ENCODE results near the gene LHPP. TPM values are rescaled to one million over a fixed set of nuclear protein-coding genes. Genes with fewer than 3 reads are reported as not detected.

LHPP gene
- total RNA-seq, 1 donor from 2014 or later, result 8.6 TPM

DNA sequence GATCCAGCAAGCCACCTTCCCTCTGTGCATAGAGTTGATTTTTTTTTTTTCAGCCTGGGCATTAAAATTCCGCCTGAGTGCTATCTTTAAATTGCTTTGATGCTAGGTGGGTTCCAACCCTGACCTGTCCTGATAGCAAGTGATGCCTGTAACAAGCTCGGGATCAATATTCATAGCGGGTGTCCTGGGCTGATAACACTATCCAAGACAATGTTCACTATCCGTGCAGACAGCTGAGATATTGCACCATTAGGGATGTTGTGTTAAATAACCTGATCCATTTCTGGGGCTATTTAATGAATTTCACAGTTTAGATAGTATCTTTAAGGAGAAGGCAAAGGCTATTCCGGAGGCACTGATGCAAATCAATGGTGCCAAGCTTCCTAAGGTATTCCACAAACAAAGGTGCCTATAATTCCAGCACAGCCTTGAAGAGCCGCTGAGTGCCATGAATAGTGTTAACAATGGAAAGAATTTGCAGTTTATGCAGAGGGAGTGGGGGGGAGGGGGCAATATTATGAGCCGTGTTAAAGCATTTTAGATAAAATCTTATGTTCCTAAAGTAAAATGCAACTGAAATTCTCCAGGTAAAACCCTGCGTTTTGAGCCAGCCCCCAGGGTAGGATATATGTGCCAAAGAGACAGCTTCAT lies 7.5 kb upstream of the LHPP start:
- H3K4me1 Mint-ChIP-seq, result peaks cover 7% of the 10 kb centered on the region
- H3K4me3 Mint-ChIP-seq, result no peak overlapping the region
- H3K36me3 Mint-ChIP-seq (ENCODE audit: low read depth), result no peaks in the 10 kb centered on the region
- intact Hi-C loops (cut with micrococcal nuclease), result no loop called here
- DNase-seq, result no peak
- no peak overlapping the region for H3K27ac Mint-ChIP-seq
- H3K27me3 Mint-ChIP-seq, result peaks cover 69% of the 10 kb centered on the region
- no peaks in the 10 kb centered on the region for H3K9me3 Mint-ChIP-seq

DNA sequence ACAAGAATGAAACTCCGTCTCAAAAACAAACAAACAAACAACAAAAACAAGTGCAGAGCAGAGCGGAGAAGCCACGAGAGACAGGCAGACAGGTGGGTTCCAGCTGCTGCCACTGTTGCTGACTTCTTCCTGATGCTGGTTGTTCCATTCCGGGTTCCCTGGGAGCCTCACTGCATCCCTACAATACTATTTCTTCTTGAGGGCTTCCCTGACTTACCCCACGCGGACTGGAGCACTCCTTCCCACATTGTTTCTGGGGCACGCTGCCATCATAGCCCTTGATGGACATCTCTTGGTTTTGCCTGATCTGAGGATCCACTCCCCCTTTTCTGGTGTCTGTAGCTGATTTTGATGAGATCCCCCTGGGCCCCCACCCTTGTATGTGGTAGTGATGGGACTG lies 6.2 kb upstream of the LHPP start:
- Mint-ChIP-seq H3K4me3 (no peak overlapping the region), H3K27ac (no peak overlapping the region), H3K4me1 (peaks cover under 1% of the 10 kb centered on the region), H3K27me3 (peaks cover 62% of the 10 kb centered on the region), H3K36me3 (ENCODE audit: low read depth) (no peaks in the 10 kb centered on the region), H3K9me3 (no peaks in the 10 kb centered on the region)
- intact Hi-C loops (cut with micrococcal nuclease), result no loop called here
- DNase-seq, result no peak

DNA sequence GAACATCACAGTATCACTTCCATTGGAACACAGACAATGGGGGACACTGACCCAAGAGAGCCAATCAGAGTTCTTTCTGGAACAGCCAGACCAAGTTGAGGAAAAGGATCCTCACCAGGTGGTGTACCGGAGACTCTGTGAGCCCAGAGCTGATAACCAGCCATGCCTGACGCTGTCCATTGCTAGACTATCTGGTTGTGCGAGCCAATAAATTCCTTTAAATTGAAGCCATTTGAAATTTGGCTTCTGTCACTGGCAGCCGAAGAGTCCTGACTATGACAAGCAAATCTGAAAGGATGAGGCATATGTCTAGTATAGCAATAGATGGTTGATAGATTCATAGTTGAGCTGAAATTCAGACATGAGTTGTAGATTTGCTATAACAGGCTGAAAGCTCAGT lies 3.1 kb upstream of the LHPP start:
- DNase-seq, result no peak
- Mint-ChIP-seq H3K4me1 (peaks cover 7% of the 10 kb centered on the region), H3K9me3 (peaks cover 4% of the 10 kb centered on the region), H3K36me3 (ENCODE audit: low read depth) (peaks cover 2% of the 10 kb centered on the region), H3K4me3 (no peak overlapping the region), H3K27ac (no peak overlapping the region), H3K27me3 (peaks cover 35% of the 10 kb centered on the region)
- intact Hi-C loops (cut with micrococcal nuclease), result no loop called here

DNA sequence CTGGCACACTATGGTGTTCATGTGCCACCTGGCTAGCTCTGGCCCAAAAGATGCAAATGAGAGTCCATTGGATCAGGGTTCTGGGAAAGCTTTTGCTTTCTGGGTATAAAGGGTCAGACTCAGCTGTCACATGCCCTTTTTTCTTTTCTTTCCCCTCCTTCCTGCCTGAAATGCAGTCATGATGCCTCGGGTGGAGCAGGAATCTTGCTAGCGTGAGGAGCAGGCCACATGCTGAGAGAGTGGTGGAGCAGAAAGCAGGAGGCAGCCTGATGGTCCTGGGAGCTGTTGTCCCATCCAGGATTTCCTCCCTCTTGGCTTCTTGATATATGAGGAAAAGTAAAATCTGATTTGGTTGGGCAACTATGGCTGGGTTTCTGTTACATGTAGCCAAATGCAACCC lies 2.7 kb upstream of the LHPP start:
- H3K27me3 Mint-ChIP-seq, result peaks cover 31% of the 10 kb centered on the region
- intact Hi-C loops (cut with micrococcal nuclease), result no loop called here
- DNase-seq, result no peak
- H3K4me3 Mint-ChIP-seq, result no peak overlapping the region
- no peak overlapping the region for H3K27ac Mint-ChIP-seq
- peaks cover 7% of the 10 kb centered on the region for H3K4me1 Mint-ChIP-seq
- peaks cover 4% of the 10 kb centered on the region for H3K9me3 Mint-ChIP-seq
- H3K36me3 Mint-ChIP-seq (ENCODE audit: low read depth), result peaks cover 2% of the 10 kb centered on the region

DNA sequence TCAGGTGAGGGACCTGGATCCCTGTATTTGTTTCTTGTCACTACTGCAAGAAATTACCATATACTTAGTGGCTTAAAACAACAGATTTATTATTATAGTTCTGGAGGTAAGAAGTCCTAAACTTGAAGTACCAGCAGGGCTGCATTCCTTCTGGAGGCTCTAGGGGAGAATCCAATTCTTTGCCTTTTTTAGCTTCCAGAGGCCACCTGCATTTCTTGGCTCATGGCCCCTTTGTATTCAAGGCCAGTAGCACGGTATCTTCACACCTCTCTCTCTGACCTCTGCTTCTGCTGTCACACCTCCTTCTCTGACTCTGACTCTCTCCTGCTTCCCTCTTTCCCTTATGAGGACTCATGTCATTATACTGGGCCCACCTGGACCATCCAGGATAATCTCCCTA lies 2.2 kb upstream of the LHPP start:
- no peak for DNase-seq
- Mint-ChIP-seq H3K27ac (no peak overlapping the region), H3K4me3 (no peak overlapping the region), H3K36me3 (ENCODE audit: low read depth) (peaks cover 2% of the 10 kb centered on the region), H3K9me3 (peaks cover 4% of the 10 kb centered on the region), H3K27me3 (peaks cover 27% of the 10 kb centered on the region), H3K4me1 (peaks cover 10% of the 10 kb centered on the region)
- intact Hi-C loops (cut with micrococcal nuclease), result no loop called here

DNA sequence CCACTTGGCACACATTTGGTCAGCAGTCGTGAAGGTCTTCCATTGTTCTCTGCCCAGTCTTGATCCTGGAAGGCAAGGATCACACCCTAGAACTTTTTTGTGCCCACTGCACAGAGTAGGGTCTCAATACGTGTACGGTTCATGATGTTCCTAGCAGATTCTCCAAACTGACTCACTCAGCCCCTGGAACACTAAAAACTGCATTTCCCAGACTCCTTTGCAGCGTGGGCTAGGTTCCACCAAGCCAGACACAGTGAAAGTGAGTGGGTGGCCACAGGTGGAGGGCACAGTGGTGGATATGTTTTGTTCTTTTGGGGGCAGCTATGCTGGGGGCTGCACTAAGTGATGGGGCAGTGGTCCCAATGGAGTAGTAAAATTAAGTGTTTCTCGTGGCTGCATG lies 1.5 kb upstream of the LHPP start:
- DNase-seq, result no peak
- Mint-ChIP-seq H3K4me3 (no peak overlapping the region), H3K9me3 (peaks cover 4% of the 10 kb centered on the region), H3K27me3 (peaks cover 21% of the 10 kb centered on the region), H3K27ac (no peak overlapping the region), H3K36me3 (ENCODE audit: low read depth) (peaks cover 2% of the 10 kb centered on the region), H3K4me1 (peaks cover 18% of the 10 kb centered on the region)
- intact Hi-C loops (cut with micrococcal nuclease), result loop anchor here (5.0 kb wide), 3 partner anchors 332 to 1308 kb away; partner anchors contain the start of genes BUB3 and EEF1AKMT2

DNA sequence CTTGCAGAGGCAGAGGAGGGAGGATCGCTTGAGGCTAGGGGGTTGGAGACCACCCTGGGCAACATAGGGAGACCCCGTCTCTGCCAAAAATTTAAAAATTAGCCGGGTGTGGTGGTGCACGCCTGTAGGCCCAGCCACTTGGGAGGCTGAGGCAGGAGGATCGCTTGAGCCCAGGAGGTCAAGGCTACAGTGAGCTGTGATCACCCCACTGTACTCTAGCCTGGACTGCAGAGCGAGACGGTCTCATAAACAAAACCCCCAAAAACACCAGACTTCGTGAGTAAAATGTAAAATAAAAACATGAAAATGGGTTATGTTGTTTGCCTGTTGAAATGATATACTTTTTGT lies 699 bp downstream of the LHPP start:
- intact Hi-C loops (cut with micrococcal nuclease), result loop anchor here (5.0 kb wide), 3 partner anchors 330 to 1310 kb away; partner anchors contain the start of genes BUB3 and EEF1AKMT2
- H3K4me3 Mint-ChIP-seq, result peak overlapping the region; percentile 77
- DNase-seq, result no peak
- peaks cover 2% of the 10 kb centered on the region for H3K36me3 Mint-ChIP-seq (ENCODE audit: low read depth)
- peaks cover 4% of the 10 kb centered on the region for H3K9me3 Mint-ChIP-seq
- H3K27ac Mint-ChIP-seq, result peak overlapping the region; percentile 73
- H3K4me1 Mint-ChIP-seq, result peaks cover 24% of the 10 kb centered on the region
- peaks cover 8% of the 10 kb centered on the region for H3K27me3 Mint-ChIP-seq

DNA sequence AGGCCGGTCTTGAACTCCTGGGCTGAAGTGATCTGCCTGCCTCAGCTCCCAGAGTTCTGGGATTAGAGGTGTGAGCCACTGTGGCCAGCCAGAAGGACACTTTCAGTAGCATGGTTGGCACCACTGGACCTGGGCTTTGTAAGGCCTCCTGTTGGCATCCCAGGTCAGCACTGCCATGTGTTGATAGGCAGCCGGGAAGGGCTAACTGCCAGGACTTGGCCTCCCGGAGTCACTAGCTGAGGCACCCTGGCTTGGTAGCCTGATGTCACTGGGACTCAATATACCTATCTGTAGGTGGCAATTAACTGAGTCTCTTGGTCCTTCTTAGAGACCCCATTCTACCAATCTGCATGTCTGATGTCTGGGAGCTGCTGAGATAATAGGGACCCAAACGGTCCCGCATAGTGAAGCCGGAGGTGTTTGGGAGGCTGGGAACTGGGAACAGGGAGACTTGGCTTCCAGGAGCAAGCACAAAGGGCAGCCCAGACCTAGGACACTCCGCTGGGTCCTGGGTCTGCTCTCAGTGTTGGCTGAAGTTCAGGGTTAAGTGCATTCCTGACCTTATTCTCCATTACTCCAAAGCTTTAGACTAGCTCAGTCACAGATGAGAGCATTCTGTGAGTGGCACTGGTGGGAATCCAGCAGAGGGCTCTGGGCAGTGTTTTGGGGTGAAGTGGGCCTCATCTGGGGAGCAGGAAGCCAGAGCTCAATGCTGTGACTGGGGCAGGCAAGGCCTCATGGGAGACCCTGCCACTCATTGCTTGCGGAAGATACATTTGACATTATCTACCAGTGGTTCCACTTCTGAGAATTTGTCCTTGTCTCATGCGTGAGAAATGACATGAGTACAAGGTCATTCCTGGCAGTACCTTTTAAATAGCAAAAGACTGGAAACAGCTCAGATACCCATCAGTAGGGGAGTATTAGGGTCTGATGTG lies 2.7 kb downstream of the LHPP start:
- Mint-ChIP-seq H3K27me3 (peaks cover 1% of the 10 kb centered on the region), H3K36me3 (ENCODE audit: low read depth) (peaks cover 2% of the 10 kb centered on the region), H3K4me3 (peak overlapping the region; percentile 37), H3K9me3 (peaks cover 4% of the 10 kb centered on the region), H3K4me1 (peaks cover 24% of the 10 kb centered on the region), H3K27ac (peak overlapping the region; percentile 39)
- intact Hi-C loops (cut with micrococcal nuclease), result loop anchor here (5.0 kb wide), 3 partner anchors 328 to 1312 kb away; partner anchors contain the start of genes BUB3 and EEF1AKMT2
- peak; percentile 58 for DNase-seq

DNA sequence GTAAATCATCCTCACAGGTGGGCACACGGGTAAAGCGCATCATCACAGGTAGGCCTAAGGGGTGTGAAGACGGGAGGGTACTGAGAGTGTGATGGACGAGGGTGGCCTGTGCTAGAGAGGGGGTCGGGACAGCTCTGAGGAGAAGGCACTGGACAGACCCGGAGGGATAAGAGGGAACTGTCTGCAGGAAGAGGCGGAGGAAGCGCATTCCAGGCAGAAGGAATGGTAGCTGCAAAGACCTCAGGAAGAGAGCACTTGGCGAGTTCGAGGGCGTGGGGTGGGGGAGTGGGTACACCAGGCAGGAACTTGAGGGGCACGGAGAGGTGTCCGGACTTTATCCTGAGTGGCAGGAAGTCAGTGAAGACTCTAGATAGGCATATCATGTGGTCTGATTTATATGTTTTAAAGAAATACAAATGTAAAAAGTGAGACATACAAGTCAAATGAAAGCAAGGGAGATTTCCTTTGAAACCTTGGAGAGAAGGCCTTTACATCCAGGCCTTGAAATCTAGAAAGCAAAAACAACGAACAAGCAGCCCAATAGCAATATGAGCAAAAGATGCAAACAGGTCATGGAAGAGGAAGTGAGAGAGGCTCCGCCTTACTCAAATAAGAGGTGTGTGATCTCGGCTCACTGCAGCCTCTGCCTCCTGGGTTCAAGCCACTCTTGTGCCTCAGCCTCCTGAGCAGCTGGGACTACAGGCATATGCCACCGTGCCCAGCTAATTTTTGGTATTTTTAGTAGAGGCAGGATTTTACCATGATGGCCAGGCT lies 3.6 kb downstream of the LHPP start:
- Mint-ChIP-seq H3K27me3 (no peaks in the 10 kb centered on the region), H3K4me3 (peak overlapping the region; percentile 37), H3K27ac (peak overlapping the region; percentile 39), H3K36me3 (ENCODE audit: low read depth) (peaks cover 2% of the 10 kb centered on the region), H3K4me1 (peaks cover 24% of the 10 kb centered on the region), H3K9me3 (peaks cover 4% of the 10 kb centered on the region)
- intact Hi-C loops (cut with micrococcal nuclease), result no loop called here
- no peak for DNase-seq

DNA sequence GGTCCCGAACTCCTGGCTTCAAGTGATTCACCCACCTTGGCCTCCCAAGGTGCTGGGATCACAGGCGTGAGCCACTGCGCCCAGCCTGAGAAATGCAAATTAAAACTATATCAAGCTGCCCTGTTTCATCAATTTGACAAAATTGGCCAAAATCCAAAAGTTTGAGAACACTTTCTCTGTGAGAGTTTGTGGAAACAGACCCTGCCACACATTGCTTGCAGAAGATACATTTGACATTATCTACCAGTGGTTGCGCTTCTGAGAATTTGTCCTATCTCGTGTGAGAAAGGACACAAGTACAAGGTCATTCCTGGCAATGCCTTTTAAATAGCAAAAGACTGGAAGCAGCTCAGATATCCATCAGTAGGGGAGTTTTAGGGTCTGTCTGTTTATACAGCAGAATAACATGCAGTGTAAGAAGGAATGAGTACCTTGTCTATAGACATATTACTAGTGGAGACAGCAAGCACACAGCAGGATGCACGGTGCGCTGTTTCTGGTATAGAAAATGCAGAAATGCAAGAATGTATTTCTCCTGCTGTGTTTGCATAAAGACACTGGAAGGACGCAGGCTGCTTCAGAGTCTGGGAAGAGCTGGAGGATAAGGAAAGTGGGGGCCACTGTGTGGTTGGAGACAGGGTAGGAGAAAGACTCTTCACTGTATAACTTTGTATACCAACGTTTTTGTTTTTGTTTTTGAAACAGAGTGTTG lies 4.3 kb downstream of the LHPP start:
- Mint-ChIP-seq H3K27ac (no peak overlapping the region), H3K36me3 (ENCODE audit: low read depth) (peaks cover 2% of the 10 kb centered on the region), H3K4me1 (peaks cover 24% of the 10 kb centered on the region), H3K27me3 (no peaks in the 10 kb centered on the region), H3K9me3 (peaks cover 4% of the 10 kb centered on the region), H3K4me3 (no peak overlapping the region)
- DNase-seq, result no peak
- intact Hi-C loops (cut with micrococcal nuclease), result no loop called here

DNA sequence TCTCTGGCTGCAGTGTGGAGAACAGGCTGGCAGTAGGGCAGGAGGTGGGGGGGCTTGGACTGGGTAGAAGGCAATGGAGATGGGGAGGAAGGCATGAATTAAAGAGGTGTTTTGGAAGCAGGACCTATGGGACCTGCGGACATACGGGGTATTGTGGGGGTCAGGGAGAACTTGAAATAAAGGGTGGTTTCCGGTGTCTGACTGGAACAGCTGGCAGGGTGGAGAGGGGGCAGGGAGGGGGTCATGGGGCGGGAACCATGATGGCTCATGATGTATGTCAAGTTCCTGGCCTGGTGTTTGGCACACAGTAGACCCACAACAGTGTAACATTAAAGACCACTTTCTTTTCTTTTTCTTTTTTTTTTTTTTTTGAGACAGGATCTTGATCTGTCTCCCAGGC lies 5.5 kb downstream of the LHPP start:
- Mint-ChIP-seq H3K27me3 (no peaks in the 10 kb centered on the region), H3K9me3 (no peaks in the 10 kb centered on the region), H3K4me1 (peaks cover 19% of the 10 kb centered on the region), H3K4me3 (no peak overlapping the region), H3K36me3 (ENCODE audit: low read depth) (no peaks in the 10 kb centered on the region), H3K27ac (no peak overlapping the region)
- no peak for DNase-seq
- intact Hi-C loops (cut with micrococcal nuclease), result no loop called here

DNA sequence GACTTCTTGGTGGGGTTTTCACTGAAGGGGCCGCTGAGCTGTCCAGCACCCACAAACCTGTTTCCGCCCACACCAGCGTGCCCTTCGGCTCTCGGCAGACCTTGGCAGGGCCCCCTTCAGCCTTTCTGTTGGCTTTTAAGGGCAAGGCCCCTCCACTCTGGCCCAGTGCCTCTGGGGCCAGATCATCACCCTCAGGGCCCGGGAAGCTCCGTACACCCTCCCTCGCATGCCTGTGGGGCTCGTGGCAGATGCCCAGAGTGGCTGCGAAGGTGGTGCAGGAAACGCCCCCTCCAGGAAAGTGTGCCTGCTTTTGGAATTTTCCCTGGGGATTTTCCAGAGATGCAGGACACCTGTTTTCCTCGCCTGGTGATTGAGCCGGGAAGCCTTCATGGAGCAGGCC lies 7.0 kb downstream of the LHPP start:
- Mint-ChIP-seq H3K27me3 (no peaks in the 10 kb centered on the region), H3K36me3 (ENCODE audit: low read depth) (no peaks in the 10 kb centered on the region), H3K4me3 (no peak overlapping the region), H3K4me1 (peaks cover 17% of the 10 kb centered on the region), H3K27ac (no peak overlapping the region), H3K9me3 (no peaks in the 10 kb centered on the region)
- intact Hi-C loops (cut with micrococcal nuclease), result no loop called here
- DNase-seq, result no peak

DNA sequence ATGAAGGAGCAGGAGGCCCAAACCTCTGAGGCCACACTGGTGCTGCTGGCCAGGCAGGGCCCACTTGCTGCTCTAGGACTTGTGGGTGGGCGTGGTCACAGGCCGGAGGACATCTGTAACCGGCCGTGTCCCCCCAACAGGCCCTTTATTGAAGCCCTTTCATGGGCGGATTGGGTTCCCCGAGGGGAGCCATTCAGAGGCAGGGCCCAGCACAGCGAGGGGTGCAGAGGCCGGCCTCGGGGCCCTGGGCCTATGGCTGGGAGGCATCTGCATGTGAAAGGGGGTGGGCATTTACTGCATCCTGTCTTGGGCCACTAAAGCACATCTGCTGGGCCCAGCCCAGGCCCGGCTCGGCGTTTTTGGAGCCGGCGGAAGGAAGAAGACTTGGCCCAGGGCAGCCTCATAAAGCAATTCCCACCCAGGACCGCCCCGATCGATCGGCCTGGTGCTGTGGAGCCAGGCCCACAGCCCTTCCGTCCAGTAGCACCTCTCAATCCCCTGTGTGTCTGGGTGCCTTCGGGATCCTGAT lies 8.4 kb downstream of the LHPP start:
- Mint-ChIP-seq H3K27ac (no peak overlapping the region), H3K4me3 (no peak overlapping the region), H3K9me3 (no peaks in the 10 kb centered on the region), H3K36me3 (ENCODE audit: low read depth) (no peaks in the 10 kb centered on the region), H3K4me1 (peaks cover 11% of the 10 kb centered on the region), H3K27me3 (no peaks in the 10 kb centered on the region)
- intact Hi-C loops (cut with micrococcal nuclease), result loop anchor here (5.0 kb wide), 1 partner anchor 238 kb away; no protein-coding TSS in a partner anchor
- no peak for DNase-seq

Measured in activated CD4-positive, alpha-beta T cell treated with anti-CD3 and anti-CD28 coated beads, Interleukin-2, amount 10 ng/mL, durations not matched to agents 24 days and 14 days (primary cell).